SK-N-SH treated with all-trans-retinoic acid at 6 μM for 48 hours (cell line): ENCODE data around the gene FCHO2.

Experiments
- ATAC-seq: fragments of 200-7000 bp; cut with Tn5 transposase; 3 replicates; pipeline ENCODE4 v1.9.1; 2020; ENCODE audit warnings: mild to moderate bottlenecking, moderate library complexity
- ARNTL ChIP-seq: fragments of 450-650 bp; formaldehyde crosslinking; IDR thresholded peaks from 2 replicates; pipeline ENCODE4 v1.5.0; 2020; ENCODE audit warnings: low read depth, mild to moderate bottlenecking, moderate library complexity, borderline replicate concordance
- CSDC2 ChIP-seq: fragments of 250-450 bp; sonication (Bioruptor Pico); IDR thresholded peaks from 2 replicates; pipeline ENCODE4 v1.5.0; 2020; ENCODE audit warnings: mild to moderate bottlenecking, moderate library complexity
- ESRRG ChIP-seq: fragments of 250-450 bp; sonication (Bioruptor Pico); IDR thresholded peaks from 2 replicates; pipeline ENCODE4 v1.6.1; 2021; ENCODE audit warnings: mild to moderate bottlenecking
- GLIS3 ChIP-seq: fragments of 250-450 bp; sonication (Bioruptor Pico); IDR thresholded peaks from 2 replicates; pipeline ENCODE4 v1.5.0; 2020; ENCODE audit warnings: mild to moderate bottlenecking, moderate library complexity
- ISL1 ChIP-seq: fragments of 250-450 bp; sonication (Bioruptor Pico); IDR thresholded peaks from 2 replicates; pipeline ENCODE4 v2.1.2; 2022; ENCODE audit warnings: mild to moderate bottlenecking, moderate library complexity
- OSR1 ChIP-seq: fragments of 250-450 bp; sonication (Bioruptor Pico); IDR thresholded peaks from 2 replicates; pipeline ENCODE4 v1.8.0; 2022; ENCODE audit warnings: moderate library complexity, mild to moderate bottlenecking, inconsistent platforms
- PPARA ChIP-seq: fragments of 250-450 bp; sonication (Bioruptor Pico); IDR thresholded peaks from 2 replicates; pipeline ENCODE4 v1.5.0; 2020; ENCODE audit warnings: mild to moderate bottlenecking, borderline replicate concordance
- RARB ChIP-seq: fragments of 250-450 bp; sonication (Bioruptor Pico); IDR thresholded peaks from 2 replicates; pipeline ENCODE4 v1.8.0; 2021; ENCODE audit warnings: mild to moderate bottlenecking, moderate library complexity
- TCF4 ChIP-seq: fragments of 250-450 bp; sonication (Bioruptor Pico); IDR thresholded peaks from 2 replicates; pipeline ENCODE4 v1.8.0; 2021; ENCODE audit warnings: mild to moderate bottlenecking, moderate library complexity, borderline replicate concordance
- TOX ChIP-seq: fragments of 250-450 bp; sonication (Bioruptor Pico); IDR thresholded peaks from 2 replicates; pipeline ENCODE4 v1.8.0; 2021; ENCODE audit warnings: mild to moderate bottlenecking, moderate library complexity, borderline replicate concordance
- ZC3H10 ChIP-seq: fragments of 250-450 bp; sonication (Bioruptor Pico); IDR thresholded peaks from 2 replicates; pipeline ENCODE4 v1.5.1; 2021; ENCODE audit warnings: mild to moderate bottlenecking, moderate library complexity
- ZFP3 ChIP-seq: fragments of 250-450 bp; sonication (Bioruptor Pico); IDR thresholded peaks from 2 replicates; pipeline ENCODE4 v1.5.0; 2020; ENCODE audit warnings: mild to moderate bottlenecking, moderate library complexity
- ZFP30 ChIP-seq: fragments of 450-650 bp; formaldehyde crosslinking; IDR thresholded peaks from 2 replicates; pipeline ENCODE4 v1.5.0; 2022; ENCODE audit warnings: mild to moderate bottlenecking, moderate library complexity
- ZNF70 ChIP-seq: fragments of 450-650 bp; formaldehyde crosslinking; IDR thresholded peaks from 2 replicates; pipeline ENCODE4 v1.5.0; 2020; ENCODE audit warnings: mild to moderate bottlenecking, moderate library complexity
- TF ChIP-seq, protein P1 (sequence below): fragments of 250-450 bp; sonication (Bioruptor Pico); IDR thresholded peaks from 2 replicates; pipeline ENCODE4 v1.5.0; 2020; ENCODE audit warnings: mild to moderate bottlenecking, moderate library complexity
- TF ChIP-seq, protein P2 (sequence below): fragments of 250-450 bp; sonication (Bioruptor Pico); IDR thresholded peaks from 2 replicates; pipeline ENCODE4 v1.8.0; 2020; ENCODE audit warnings: mild to moderate bottlenecking, moderate library complexity, borderline replicate concordance
- TF ChIP-seq, protein P3 (sequence below): fragments of 250-450 bp; sonication (Bioruptor Pico); IDR thresholded peaks from 2 replicates; pipeline ENCODE4 v1.5.1; 2021; ENCODE audit warnings: mild to moderate bottlenecking, moderate library complexity
- TF ChIP-seq, protein P4 (sequence below): fragments of 250-450 bp; sonication (Bioruptor Pico); IDR thresholded peaks from 2 replicates; pipeline ENCODE4 v1.8.0; 2021; ENCODE audit warnings: low read depth, mild to moderate bottlenecking, moderate library complexity, borderline replicate concordance

Gene FCHO2

DNA sequence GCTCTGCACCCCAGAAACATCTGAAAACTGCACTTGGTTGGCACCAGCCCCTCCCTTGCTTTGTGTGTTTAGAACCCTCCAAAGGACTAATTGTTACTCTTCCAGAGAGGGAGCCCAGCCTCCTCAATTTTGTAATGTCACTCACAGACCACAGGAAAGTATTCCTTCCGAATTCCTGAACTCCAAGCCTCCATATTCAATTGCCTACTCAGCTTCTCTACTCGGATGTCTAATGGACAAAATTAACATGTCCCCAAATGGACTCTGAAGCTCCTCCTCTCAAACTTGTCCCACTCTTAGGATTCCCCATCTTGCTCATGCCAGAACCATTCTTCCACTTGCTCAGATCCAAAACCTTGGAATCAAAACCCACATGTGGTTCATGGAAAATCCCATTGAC lies 160.7 kb downstream of the FCHO2 start:
- ATAC-seq, result no peak
- TF ChIP-seq, protein P1, sequence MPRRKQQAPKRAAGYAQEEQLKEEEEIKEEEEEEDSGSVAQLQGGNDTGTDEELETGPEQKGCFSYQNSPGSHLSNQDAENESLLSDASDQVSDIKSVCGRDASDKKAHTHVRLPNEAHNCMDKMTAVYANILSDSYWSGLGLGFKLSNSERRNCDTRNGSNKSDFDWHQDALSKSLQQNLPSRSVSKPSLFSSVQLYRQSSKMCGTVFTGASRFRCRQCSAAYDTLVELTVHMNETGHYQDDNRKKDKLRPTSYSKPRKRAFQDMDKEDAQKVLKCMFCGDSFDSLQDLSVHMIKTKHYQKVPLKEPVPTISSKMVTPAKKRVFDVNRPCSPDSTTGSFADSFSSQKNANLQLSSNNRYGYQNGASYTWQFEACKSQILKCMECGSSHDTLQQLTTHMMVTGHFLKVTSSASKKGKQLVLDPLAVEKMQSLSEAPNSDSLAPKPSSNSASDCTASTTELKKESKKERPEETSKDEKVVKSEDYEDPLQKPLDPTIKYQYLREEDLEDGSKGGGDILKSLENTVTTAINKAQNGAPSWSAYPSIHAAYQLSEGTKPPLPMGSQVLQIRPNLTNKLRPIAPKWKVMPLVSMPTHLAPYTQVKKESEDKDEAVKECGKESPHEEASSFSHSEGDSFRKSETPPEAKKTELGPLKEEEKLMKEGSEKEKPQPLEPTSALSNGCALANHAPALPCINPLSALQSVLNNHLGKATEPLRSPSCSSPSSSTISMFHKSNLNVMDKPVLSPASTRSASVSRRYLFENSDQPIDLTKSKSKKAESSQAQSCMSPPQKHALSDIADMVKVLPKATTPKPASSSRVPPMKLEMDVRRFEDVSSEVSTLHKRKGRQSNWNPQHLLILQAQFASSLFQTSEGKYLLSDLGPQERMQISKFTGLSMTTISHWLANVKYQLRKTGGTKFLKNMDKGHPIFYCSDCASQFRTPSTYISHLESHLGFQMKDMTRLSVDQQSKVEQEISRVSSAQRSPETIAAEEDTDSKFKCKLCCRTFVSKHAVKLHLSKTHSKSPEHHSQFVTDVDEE (CRISPR knock-in tag), result no peak
- TF ChIP-seq ZC3H10 (CRISPR knock-in tag) (no peak), ZFP30 (CRISPR knock-in tag) (no peak), OSR1 (CRISPR knock-in tag) (no peak), RARB (CRISPR knock-in tag) (no peak), ZNF70 (CRISPR knock-in tag) (no peak), TOX (CRISPR knock-in tag) (no peak)
- TF ChIP-seq, protein P2, sequence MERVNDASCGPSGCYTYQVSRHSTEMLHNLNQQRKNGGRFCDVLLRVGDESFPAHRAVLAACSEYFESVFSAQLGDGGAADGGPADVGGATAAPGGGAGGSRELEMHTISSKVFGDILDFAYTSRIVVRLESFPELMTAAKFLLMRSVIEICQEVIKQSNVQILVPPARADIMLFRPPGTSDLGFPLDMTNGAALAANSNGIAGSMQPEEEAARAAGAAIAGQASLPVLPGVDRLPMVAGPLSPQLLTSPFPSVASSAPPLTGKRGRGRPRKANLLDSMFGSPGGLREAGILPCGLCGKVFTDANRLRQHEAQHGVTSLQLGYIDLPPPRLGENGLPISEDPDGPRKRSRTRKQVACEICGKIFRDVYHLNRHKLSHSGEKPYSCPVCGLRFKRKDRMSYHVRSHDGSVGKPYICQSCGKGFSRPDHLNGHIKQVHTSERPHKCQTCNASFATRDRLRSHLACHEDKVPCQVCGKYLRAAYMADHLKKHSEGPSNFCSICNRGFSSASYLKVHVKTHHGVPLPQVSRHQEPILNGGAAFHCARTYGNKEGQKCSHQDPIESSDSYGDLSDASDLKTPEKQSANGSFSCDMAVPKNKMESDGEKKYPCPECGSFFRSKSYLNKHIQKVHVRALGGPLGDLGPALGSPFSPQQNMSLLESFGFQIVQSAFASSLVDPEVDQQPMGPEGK (CRISPR knock-in tag), result no peak
- TF ChIP-seq, protein P3, sequence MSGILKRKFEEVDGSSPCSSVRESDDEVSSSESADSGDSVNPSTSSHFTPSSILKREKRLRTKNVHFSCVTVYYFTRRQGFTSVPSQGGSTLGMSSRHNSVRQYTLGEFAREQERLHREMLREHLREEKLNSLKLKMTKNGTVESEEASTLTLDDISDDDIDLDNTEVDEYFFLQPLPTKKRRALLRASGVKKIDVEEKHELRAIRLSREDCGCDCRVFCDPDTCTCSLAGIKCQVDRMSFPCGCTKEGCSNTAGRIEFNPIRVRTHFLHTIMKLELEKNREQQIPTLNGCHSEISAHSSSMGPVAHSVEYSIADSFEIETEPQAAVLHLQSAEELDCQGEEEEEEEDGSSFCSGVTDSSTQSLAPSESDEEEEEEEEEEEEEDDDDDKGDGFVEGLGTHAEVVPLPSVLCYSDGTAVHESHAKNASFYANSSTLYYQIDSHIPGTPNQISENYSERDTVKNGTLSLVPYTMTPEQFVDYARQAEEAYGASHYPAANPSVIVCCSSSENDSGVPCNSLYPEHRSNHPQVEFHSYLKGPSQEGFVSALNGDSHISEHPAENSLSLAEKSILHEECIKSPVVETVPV (CRISPR knock-in tag), result no peak
- TF ChIP-seq, all 23 proteins: peak for 0

DNA sequence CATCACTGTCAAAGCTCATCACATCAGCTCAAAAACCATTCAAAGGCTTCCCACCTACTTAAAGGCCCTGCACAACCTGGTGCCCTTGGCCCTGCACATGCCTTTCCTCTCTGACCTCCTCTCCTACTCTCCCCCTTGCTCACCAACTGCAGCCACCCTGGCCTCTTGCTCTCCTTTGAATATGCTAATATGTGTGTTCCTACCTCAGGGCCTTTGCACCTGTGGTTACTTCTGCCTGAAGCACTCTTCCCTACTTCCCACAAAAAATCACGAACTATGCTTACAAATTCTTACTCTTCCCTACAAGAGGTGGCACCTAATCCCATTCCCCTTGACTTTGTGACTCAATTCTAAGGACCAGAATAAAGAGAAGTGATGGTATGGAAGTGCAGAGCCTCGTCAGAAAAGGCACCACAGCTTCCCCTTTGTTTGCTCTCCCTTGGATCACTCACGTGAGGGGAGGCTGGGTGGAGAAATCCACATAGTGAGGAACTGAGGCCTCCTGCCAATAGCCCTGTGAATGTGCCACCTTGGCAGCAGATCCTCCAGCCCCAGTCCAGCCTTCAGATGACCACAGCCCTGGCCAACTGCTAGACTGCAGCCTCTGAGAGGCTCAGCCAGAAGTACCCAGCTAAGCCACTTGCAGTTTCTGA lies 161.4 kb downstream of the FCHO2 start:
- ATAC-seq, result no peak
- TF ChIP-seq ZNF70 (CRISPR knock-in tag), result no peak
- TF ChIP-seq ZFP3 (CRISPR knock-in tag), result no peak
- TF ChIP-seq TCF4 (CRISPR knock-in tag), result no peak
- TF ChIP-seq RARB (CRISPR knock-in tag), result no peak
- no peak for TF ChIP-seq CSDC2 (CRISPR knock-in tag)
- TF ChIP-seq GLIS3 (CRISPR knock-in tag), result no peak
- no peak for TF ChIP-seq ZFP30 (CRISPR knock-in tag)
- TF ChIP-seq, protein P3 (CRISPR knock-in tag), result no peak
- no peak for TF ChIP-seq ISL1 (CRISPR knock-in tag)
- TF ChIP-seq, protein P2 (CRISPR knock-in tag), result no peak
- no peak for TF ChIP-seq PPARA
- TF ChIP-seq, protein P4, sequence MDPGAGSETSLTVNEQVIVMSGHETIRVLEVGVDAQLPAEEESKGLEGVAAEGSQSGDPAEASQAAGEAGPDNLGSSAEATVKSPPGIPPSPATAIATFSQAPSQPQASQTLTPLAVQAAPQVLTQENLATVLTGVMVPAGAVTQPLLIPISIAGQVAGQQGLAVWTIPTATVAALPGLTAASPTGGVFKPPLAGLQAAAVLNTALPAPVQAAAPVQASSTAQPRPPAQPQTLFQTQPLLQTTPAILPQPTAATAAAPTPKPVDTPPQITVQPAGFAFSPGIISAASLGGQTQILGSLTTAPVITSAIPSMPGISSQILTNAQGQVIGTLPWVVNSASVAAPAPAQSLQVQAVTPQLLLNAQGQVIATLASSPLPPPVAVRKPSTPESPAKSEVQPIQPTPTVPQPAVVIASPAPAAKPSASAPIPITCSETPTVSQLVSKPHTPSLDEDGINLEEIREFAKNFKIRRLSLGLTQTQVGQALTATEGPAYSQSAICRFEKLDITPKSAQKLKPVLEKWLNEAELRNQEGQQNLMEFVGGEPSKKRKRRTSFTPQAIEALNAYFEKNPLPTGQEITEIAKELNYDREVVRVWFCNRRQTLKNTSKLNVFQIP, result no peak

DNA sequence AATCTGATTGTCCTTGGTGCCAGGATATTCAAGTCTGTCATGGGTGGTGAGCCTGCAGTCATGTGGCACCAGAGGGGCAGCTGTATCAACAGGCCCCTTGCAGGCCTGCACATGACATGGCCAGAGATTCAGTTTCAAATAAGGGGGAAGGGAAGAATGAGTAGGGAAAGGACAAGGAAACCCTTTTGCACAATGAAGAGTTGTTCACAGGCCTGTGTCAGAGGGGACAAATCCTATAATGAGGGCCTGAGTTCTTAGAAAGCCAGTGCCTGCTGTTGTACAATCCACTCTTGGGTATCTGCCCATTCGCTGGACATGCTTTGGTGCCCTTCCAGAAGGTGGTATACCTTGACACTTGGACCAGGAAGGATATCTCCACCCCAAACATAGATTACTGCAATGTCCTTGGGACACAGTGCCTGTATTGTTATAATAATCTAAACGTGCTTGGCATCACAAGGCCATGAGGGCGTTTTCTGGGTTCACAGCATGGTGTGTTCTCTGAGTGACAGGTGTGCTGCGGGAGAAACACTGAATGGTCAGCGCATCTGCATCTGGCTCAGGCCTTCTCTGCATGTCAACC lies 162.6 kb downstream of the FCHO2 start:
- no peak for ATAC-seq
- TF ChIP-seq TCF4 (CRISPR knock-in tag) (no peak), ARNTL (CRISPR knock-in tag) (no peak), ESRRG (CRISPR knock-in tag) (no peak)
